Activated T-cell treated with anti-CD3 and anti-CD28 coated beads, Interleukin-2, amount 50 U/mL, for 24 hours (primary cell): Measurements from ENCODE around the gene DDIT4.

Experiments used
- DNase-seq: peaks from one replicate; pipeline ENCODE4 v3.0.0-alpha.2; 2020
- H3K27ac Mint-ChIP-seq: 2 replicates; pipeline ENCODE4 v1.8.0; 2020; ENCODE audit warnings: mild to moderate bottlenecking, mixed read lengths
- H3K27me3 Mint-ChIP-seq: 2 replicates; pipeline ENCODE4 v1.8.0; 2020; ENCODE audit warnings: mixed read lengths
- H3K36me3 Mint-ChIP-seq: 2 replicates; pipeline ENCODE4 v1.8.0; 2020; ENCODE audit warnings: low read depth, mixed read lengths
- H3K4me1 Mint-ChIP-seq: 2 replicates; pipeline ENCODE4 v1.8.0; 2020; ENCODE audit warnings: low read depth, mixed read lengths
- H3K4me3 Mint-ChIP-seq: 2 replicates; pipeline ENCODE4 v1.8.0; 2020; ENCODE audit warnings: mild to moderate bottlenecking, moderate library complexity, mixed read lengths
- H3K9me3 Mint-ChIP-seq: 2 replicates; pipeline ENCODE4 v1.8.0; 2020; ENCODE audit warnings: mixed read lengths

DDIT4 gene

GRCh38 chr10:72308320-72308987 is 34.7 kb downstream of the DDIT4 start:
- DNase-seq: no peak
- Mint-ChIP-seq H3K9me3 (no peaks in the 10 kb centered on the region), H3K4me3 (no peak overlapping the region), H3K27ac (peak overlapping the region; percentile 91), H3K27me3 (no peaks in the 10 kb centered on the region), H3K36me3 (no peaks in the 10 kb centered on the region), H3K4me1 (peaks cover 77% of the 10 kb centered on the region)

- Mint-ChIP-seq H3K4me1 (peaks cover 70% of the 10 kb centered on the region), H3K27me3 (no peaks in the 10 kb centered on the region), H3K27ac (peak overlapping the region; percentile 91), H3K4me3 (peak overlapping the region; percentile 30), H3K9me3 (no peaks in the 10 kb centered on the region), H3K36me3 (no peaks in the 10 kb centered on the region)
- no peak for DNase-seq
Observed at GRCh38 chr10:72309290-72310240, 35.8 kb downstream of the DDIT4 start.

- no peaks in the 10 kb centered on the region for H3K27me3 Mint-ChIP-seq
- no peaks in the 10 kb centered on the region for H3K36me3 Mint-ChIP-seq
- H3K27ac Mint-ChIP-seq: peak overlapping the region; percentile 91
- no peak for DNase-seq
- peaks cover 68% of the 10 kb centered on the region for H3K4me1 Mint-ChIP-seq
- H3K4me3 Mint-ChIP-seq: no peak overlapping the region
- H3K9me3 Mint-ChIP-seq: no peaks in the 10 kb centered on the region
Observed at GRCh38 chr10:72310241-72310633, 36.5 kb downstream of the DDIT4 start.

- H3K27ac Mint-ChIP-seq: peak overlapping the region; percentile 91
- no peaks in the 10 kb centered on the region for H3K36me3 Mint-ChIP-seq
- peaks cover 68% of the 10 kb centered on the region for H3K4me1 Mint-ChIP-seq
- no peaks in the 10 kb centered on the region for H3K9me3 Mint-ChIP-seq
- H3K4me3 Mint-ChIP-seq: no peak overlapping the region
- no peak for DNase-seq
- no peaks in the 10 kb centered on the region for H3K27me3 Mint-ChIP-seq
Observed at GRCh38 chr10:72310636-72311035, 36.9 kb downstream of the DDIT4 start.

- Mint-ChIP-seq H3K36me3 (no peaks in the 10 kb centered on the region), H3K27me3 (no peaks in the 10 kb centered on the region), H3K9me3 (no peaks in the 10 kb centered on the region), H3K27ac (peak overlapping the region; percentile 45), H3K4me3 (no peak overlapping the region), H3K4me1 (peaks cover 71% of the 10 kb centered on the region)
- DNase-seq: no peak
Observed at GRCh38 chr10:72311667-72312066, 37.9 kb downstream of the DDIT4 start.

GRCh38 chr10:72312865-72313391 is 39.2 kb downstream of the DDIT4 start:
- H3K36me3 Mint-ChIP-seq: no peaks in the 10 kb centered on the region
- H3K27ac Mint-ChIP-seq: no peak overlapping the region
- no peaks in the 10 kb centered on the region for H3K9me3 Mint-ChIP-seq
- no peak for DNase-seq
- no peaks in the 10 kb centered on the region for H3K27me3 Mint-ChIP-seq
- peaks cover 72% of the 10 kb centered on the region for H3K4me1 Mint-ChIP-seq
- no peak overlapping the region for H3K4me3 Mint-ChIP-seq

GRCh38 chr10:72314263-72314662 is 40.5 kb downstream of the DDIT4 start:
- no peak overlapping the region for H3K4me3 Mint-ChIP-seq
- DNase-seq: no peak
- no peak overlapping the region for H3K27ac Mint-ChIP-seq
- H3K9me3 Mint-ChIP-seq: no peaks in the 10 kb centered on the region
- no peaks in the 10 kb centered on the region for H3K27me3 Mint-ChIP-seq
- peaks cover 70% of the 10 kb centered on the region for H3K4me1 Mint-ChIP-seq
- no peaks in the 10 kb centered on the region for H3K36me3 Mint-ChIP-seq

- Mint-ChIP-seq H3K36me3 (no peaks in the 10 kb centered on the region), H3K27me3 (no peaks in the 10 kb centered on the region), H3K9me3 (no peaks in the 10 kb centered on the region), H3K4me1 (peaks cover 65% of the 10 kb centered on the region), H3K4me3 (no peak overlapping the region), H3K27ac (no peak overlapping the region)
- DNase-seq: no peak
Observed at GRCh38 chr10:72315054-72315453, 41.3 kb downstream of the DDIT4 start.

- peak overlapping the region; percentile 90 for H3K27ac Mint-ChIP-seq
- H3K27me3 Mint-ChIP-seq: no peaks in the 10 kb centered on the region
- H3K9me3 Mint-ChIP-seq: no peaks in the 10 kb centered on the region
- H3K36me3 Mint-ChIP-seq: no peaks in the 10 kb centered on the region
- peaks cover 64% of the 10 kb centered on the region for H3K4me1 Mint-ChIP-seq
- DNase-seq: no peak
- no peak overlapping the region for H3K4me3 Mint-ChIP-seq
Observed at GRCh38 chr10:72315611-72316385, 42.1 kb downstream of the DDIT4 start.

GRCh38 chr10:72316386-72316700 is 42.6 kb downstream of the DDIT4 start:
- Mint-ChIP-seq H3K4me1 (peaks cover 64% of the 10 kb centered on the region), H3K27me3 (no peaks in the 10 kb centered on the region), H3K4me3 (no peak overlapping the region), H3K27ac (peak overlapping the region; percentile 90), H3K9me3 (no peaks in the 10 kb centered on the region), H3K36me3 (no peaks in the 10 kb centered on the region)
- DNase-seq: no peak

GRCh38 chr10:72316748-72317435 is 43.2 kb downstream of the DDIT4 start:
- H3K9me3 Mint-ChIP-seq: no peaks in the 10 kb centered on the region
- H3K27me3 Mint-ChIP-seq: no peaks in the 10 kb centered on the region
- H3K36me3 Mint-ChIP-seq: no peaks in the 10 kb centered on the region
- H3K4me1 Mint-ChIP-seq: peaks cover 66% of the 10 kb centered on the region
- H3K27ac Mint-ChIP-seq: peak overlapping the region; percentile 90
- DNase-seq: peak; percentile 65
- H3K4me3 Mint-ChIP-seq: peak overlapping the region; percentile 15

- Mint-ChIP-seq H3K27ac (peak overlapping the region; percentile 96), H3K4me1 (peaks cover 76% of the 10 kb centered on the region), H3K36me3 (no peaks in the 10 kb centered on the region), H3K27me3 (no peaks in the 10 kb centered on the region), H3K4me3 (peak overlapping the region; percentile 79), H3K9me3 (no peaks in the 10 kb centered on the region)
- no peak for DNase-seq
Observed at GRCh38 chr10:72318418-72319262, 44.9 kb downstream of the DDIT4 start.

GRCh38 chr10:72319416-72320254 is 45.9 kb downstream of the DDIT4 start:
- peak; percentile 93 for DNase-seq
- H3K27me3 Mint-ChIP-seq: no peaks in the 10 kb centered on the region
- no peaks in the 10 kb centered on the region for H3K9me3 Mint-ChIP-seq
- H3K4me1 Mint-ChIP-seq: peaks cover 84% of the 10 kb centered on the region
- peak overlapping the region; percentile 100 for H3K27ac Mint-ChIP-seq
- H3K36me3 Mint-ChIP-seq: no peaks in the 10 kb centered on the region
- peak overlapping the region; percentile 85 for H3K4me3 Mint-ChIP-seq
